ENCODE data around the gene TNFSF15. TPM values are rescaled to one million over a fixed set of nuclear protein-coding genes. Genes with fewer than 3 reads are reported as not detected.

Gene TNFSF15
- 11.7 to 12.2 TPM (median 12.2 TPM) in 3 replicates for total RNA-seq

GRCh38 chr9:114805670-114806525 is at the start of gene TNFSF15:
Gene TNFSF15 (minus strand): TSS chr9:114806039. CDS start chr9:114806012, 27 bp downstream.
- Mint-ChIP-seq H3K27me3 (ENCODE audit: low read depth) (no peaks in the 10 kb centered on the region), H3K36me3 (no peaks in the 10 kb centered on the region), H3K9me3 (no peaks in the 10 kb centered on the region), H3K27ac (peak within 1 kb of the TSS; percentile 98), H3K4me1 (peaks cover 44% of the 10 kb centered on the region), H3K4me3 (peak within 1 kb of the TSS; percentile 67)
- TF ChIP-seq CTCF (IDR thresholded peaks at IDR 0.05; ENCODE audit: unreplicated experiment) = no peak
- DNase-seq (ENCODE audit: low spot score in 2 of 2, unreplicated experiment in 2 of 2) = peak in 1 of 2 experiments; percentile 43

- no peak overlapping the region for H3K27ac Mint-ChIP-seq
- DNase-seq (ENCODE audit: low spot score in 2 of 2, unreplicated experiment in 2 of 2) = no peak
- peaks cover 8% of the 10 kb centered on the region for H3K9me3 Mint-ChIP-seq
- peaks cover 22% of the 10 kb centered on the region for H3K4me1 Mint-ChIP-seq
- H3K4me3 Mint-ChIP-seq = no peak overlapping the region
- TF ChIP-seq CTCF (IDR thresholded peaks at IDR 0.05; ENCODE audit: unreplicated experiment) = no peak
- no peaks in the 10 kb centered on the region for H3K27me3 Mint-ChIP-seq (ENCODE audit: low read depth)
- no peaks in the 10 kb centered on the region for H3K36me3 Mint-ChIP-seq
Observed at GRCh38 chr9:114855488-114855887, 49.6 kb upstream of the TNFSF15 start.

- Mint-ChIP-seq H3K36me3 (no peaks in the 10 kb centered on the region), H3K4me3 (no peak overlapping the region), H3K9me3 (peaks cover 8% of the 10 kb centered on the region), H3K4me1 (peaks cover 18% of the 10 kb centered on the region), H3K27ac (no peak overlapping the region), H3K27me3 (ENCODE audit: low read depth) (no peaks in the 10 kb centered on the region)
- no peak for DNase-seq (ENCODE audit: low spot score in 2 of 2, unreplicated experiment in 2 of 2)
- no peak for TF ChIP-seq CTCF (IDR thresholded peaks at IDR 0.05; ENCODE audit: unreplicated experiment)
Observed at GRCh38 chr9:114854736-114855355, 49.0 kb upstream of the TNFSF15 start.

- peaks cover 18% of the 10 kb centered on the region for H3K4me1 Mint-ChIP-seq
- TF ChIP-seq CTCF (IDR thresholded peaks at IDR 0.05; ENCODE audit: unreplicated experiment) = no peak
- H3K4me3 Mint-ChIP-seq = no peak overlapping the region
- peak overlapping the region; percentile 1 for H3K27ac Mint-ChIP-seq
- H3K27me3 Mint-ChIP-seq (ENCODE audit: low read depth) = no peaks in the 10 kb centered on the region
- no peaks in the 10 kb centered on the region for H3K36me3 Mint-ChIP-seq
- H3K9me3 Mint-ChIP-seq = peaks cover 5% of the 10 kb centered on the region
- no peak for DNase-seq (ENCODE audit: low spot score in 2 of 2, unreplicated experiment in 2 of 2)
Observed at GRCh38 chr9:114853071-114853855, 47.4 kb upstream of the TNFSF15 start.

- H3K27ac Mint-ChIP-seq = no peak overlapping the region
- H3K4me1 Mint-ChIP-seq = peaks cover 18% of the 10 kb centered on the region
- H3K36me3 Mint-ChIP-seq = no peaks in the 10 kb centered on the region
- TF ChIP-seq CTCF (IDR thresholded peaks at IDR 0.05; ENCODE audit: unreplicated experiment) = no peak
- H3K27me3 Mint-ChIP-seq (ENCODE audit: low read depth) = no peaks in the 10 kb centered on the region
- no peak overlapping the region for H3K4me3 Mint-ChIP-seq
- no peak for DNase-seq (ENCODE audit: low spot score in 2 of 2, unreplicated experiment in 2 of 2)
- no peaks in the 10 kb centered on the region for H3K9me3 Mint-ChIP-seq
Observed at GRCh38 chr9:114852050-114852594, 46.3 kb upstream of the TNFSF15 start.
